Dedifferentiated amniotic fluid mesenchymal stem cell (primary cell): Measurements from ENCODE around the gene KATNAL1.

ENCODE experiments used
- DNase-seq: peaks from one replicate; pipeline ENCODE4 v3.0.0-alpha.2; 2016; ENCODE audit errors: extremely low spot score

Gene KATNAL1

DNA sequence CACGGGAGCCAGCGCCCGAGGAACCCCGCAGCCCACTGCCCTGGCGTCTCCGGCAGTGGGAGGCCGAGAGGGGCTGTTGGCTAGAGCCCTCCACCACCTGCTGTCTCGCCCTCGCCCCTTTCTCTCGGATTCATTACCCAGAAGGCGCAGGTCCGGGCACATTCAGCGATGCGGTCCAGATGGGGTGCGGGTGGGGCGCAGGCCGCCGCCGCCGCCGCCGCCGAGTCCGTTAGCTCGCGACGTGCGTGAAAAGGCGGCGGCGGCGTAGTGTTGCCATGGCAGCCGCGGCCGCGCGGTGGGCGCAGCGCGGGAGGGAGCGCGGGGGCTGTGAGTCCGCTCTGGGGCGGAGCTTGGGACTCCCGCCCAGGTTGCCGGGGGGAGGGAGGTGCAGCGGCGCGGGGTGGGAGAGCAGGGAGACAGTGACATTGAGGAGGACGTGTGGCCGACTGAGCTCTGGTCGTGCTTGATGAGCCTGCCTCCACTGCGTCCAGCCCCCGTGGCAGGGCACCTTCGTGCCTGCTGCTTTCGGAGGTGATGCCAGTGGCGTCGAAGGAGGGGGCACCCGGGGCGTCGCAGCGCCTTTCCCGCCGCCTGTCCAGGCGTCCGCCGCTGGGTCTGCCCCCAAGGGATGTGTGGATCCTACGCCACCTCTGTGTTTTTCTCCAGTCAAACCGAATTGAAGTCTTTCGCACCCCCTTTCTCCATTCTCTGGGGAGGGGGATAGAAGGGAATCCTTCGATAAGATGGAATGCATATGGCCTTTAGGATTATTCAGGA is at the start of gene KATNAL1:
TSS of gene KATNAL1 (minus strand) at position 358 of the 777 bp plus-strand sequence. CDS start 23,774 bp downstream, outside the sequence.
- peak; percentile 18 for DNase-seq

DNA sequence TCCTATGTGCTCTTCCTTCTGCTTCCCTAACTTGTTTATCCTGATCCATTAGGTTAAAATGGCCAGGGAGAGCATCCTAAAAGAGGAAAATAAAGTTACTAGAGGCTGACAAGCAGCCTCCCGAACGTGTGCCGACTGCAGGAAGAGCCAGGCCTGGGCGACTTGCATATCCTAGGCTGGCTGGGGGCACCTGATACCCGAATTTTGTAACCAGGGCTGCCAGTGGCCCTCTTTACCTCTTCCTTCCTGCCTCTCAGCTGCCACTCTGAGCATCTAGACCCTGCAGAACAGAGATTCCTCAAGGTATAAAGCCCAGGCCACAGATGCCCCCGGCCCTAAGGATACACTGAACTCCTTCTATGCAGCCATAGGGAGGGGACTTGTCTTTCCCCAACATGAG is 48.5 kb upstream of the KATNAL1 start:
- no peak for DNase-seq

DNA sequence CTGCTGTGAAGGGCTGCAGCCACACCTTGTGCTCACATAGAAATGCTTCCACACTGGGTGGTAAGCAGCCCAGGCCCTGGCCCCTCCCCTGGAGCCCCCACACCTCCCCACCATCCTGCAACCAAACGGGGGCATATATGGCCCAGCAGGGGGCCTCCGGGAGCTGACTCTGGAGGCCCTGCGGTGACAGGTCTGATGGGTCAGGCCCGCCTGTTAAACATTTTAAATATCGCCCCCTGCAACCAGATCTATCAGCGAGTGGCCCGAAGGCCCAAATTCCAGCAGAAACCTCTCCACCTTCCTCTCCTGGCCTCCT is 48.0 kb upstream of the KATNAL1 start:
- DNase-seq: no peak

DNA sequence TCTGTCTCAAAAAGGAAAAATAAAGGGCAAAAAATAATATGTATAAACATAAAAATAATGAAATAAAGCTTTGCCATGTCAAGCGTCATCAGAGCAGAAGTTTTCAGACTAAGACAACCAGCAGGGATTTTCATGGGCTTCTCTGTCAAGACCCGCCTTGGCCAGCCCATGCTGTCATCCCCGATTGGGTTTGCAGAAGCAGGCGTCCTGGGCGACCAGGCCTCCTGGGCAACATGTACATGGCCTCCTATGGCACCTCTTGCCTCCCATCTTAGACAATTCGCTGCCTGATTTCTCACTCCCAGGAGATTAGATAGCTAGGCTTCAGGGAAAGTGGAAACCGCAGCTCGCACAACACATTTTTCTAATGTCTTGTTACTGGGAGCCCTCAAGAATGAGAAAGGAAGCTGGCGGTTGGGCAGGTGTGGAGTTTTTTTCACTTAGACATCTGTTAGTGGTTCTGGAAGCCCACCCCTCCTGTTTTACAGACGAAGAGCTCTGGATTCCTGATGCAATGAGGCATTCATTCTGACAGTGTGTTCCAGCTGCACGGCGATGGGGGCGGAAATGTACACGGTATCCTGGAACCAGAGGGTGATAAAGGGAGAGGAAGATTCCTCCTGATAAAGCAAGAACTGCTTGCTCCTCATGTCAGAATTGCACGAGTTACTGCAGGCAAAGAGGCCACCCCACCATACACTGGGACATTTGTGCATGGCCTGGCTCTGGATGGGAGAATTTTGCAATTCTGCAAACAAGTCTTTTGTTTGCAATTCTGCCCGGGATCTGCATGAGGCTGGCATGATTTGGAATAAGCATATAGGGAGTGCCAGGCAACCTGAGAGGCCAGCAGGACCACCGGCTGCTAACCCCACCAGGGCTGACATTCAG is 47.4 kb upstream of the KATNAL1 start:
- DNase-seq: no peak

DNA sequence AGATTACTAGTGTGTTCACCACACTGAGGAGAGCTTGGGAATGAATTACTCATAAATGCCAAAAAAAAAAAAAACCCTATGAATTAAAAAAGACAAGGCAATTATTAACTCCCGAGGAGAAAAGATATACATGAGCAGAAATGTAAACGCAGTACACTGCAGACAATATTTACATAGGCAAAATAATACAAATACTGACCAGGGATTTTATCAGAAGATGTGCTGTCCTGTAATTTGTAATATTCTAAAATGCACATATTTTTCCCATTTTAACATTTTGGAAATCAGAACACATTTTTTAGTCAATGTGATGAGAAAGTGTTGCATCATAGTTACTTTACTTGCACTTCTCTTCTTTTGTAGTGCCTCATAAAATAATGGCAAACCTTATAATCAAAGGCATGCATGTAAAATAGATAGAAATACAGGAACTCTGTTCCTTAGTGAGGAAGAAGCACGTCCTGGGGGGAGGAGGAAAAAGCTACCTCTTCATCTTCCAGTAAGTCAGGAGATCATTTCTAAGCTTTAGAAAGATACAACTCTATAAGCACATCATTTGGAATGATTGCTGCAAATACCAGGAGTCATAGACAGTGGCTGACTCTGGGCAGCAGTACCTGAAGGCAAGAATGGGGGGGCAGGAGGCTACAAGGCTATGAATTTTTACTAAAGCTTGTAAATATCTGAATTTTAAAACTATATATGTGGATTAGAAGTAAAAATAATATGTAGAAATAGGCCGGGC is 46.3 kb upstream of the KATNAL1 start:
- no peak for DNase-seq

DNA sequence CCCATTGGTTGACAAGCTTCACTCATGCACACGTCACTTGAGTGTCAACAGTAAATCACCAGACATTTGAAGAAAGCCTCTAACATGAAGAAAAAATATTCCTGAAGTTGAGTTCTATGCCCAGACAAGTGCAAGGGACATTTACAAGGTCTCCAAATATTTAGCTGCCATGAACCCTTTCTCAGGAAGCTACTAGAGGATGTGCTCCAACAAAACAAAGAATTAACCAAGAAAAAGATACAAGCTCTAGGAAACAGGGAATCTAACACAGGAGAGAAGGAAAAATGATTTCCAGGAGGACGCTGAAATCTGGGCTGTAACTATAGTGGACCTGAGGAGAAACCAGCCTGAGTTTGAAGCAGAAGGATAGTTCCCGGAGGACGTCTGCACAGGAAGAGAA is 45.7 kb upstream of the KATNAL1 start:
- DNase-seq: no peak

DNA sequence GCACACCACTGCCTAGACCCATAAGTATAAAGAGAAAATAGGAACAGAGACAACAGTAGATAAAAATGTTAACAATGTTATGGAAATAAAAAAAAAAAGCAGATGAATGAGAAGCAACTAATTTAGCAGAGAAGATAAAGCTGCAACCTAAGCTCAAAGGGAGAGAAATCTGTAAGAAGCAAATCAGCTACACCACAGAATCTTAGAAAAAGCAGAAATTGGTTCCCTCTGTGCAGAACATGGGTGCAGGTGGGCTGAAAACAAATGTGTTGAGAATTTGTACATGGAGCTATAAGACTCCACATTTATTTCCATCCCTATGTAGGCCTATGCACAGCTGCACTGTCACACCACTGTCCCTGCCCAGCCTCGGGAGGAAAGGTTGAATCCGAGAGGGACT is 44.8 kb upstream of the KATNAL1 start:
- no peak for DNase-seq

DNA sequence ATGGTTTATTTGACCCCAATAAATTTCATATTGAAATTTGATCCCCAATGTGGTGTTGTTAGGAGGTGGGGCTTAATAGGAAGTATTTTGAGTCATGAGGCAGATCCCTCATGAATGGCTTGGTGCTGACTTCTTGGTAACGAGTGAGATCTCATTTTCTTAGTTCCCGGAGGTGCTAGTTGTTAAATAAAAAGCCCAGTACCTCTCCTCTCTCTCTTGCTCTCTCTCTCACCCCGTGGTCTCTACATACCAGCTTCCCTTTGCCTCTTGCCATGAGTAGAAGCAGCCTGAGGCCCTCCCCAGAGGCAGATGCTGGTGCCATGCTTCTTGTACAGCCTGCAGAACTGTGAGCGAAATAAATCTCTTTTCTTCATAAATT is 39.4 kb upstream of the KATNAL1 start:
- DNase-seq: no peak

DNA sequence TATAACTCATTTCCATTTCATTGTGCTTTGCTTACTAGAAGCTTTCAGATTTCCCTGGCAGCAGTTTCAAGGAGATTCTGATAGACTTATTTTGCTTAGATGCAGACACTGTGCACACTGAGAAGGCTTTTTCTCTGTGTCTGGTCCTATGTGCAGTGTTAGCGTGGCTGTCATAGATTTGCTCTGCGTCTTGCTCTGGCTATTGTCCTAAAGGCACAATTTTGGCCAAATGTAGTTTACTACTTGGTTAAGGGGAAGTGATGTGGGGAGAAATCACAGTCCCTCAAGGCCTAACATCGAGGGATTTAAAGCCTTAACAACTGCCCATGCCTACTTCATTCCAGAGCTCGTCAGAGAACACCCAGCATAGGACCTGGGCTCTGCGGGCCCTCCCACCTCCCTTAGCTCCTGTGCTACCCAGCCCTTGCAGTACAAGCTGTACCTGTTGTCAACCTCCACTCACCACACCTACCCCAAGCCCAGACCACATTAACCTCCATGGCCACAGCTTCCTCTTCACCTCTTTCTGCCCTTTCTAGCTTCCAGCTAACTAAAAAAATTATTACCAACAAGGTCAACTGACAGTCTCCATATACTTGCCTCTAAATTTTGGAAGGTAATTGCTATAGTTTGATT is 38.9 kb upstream of the KATNAL1 start:
- no peak for DNase-seq

DNA sequence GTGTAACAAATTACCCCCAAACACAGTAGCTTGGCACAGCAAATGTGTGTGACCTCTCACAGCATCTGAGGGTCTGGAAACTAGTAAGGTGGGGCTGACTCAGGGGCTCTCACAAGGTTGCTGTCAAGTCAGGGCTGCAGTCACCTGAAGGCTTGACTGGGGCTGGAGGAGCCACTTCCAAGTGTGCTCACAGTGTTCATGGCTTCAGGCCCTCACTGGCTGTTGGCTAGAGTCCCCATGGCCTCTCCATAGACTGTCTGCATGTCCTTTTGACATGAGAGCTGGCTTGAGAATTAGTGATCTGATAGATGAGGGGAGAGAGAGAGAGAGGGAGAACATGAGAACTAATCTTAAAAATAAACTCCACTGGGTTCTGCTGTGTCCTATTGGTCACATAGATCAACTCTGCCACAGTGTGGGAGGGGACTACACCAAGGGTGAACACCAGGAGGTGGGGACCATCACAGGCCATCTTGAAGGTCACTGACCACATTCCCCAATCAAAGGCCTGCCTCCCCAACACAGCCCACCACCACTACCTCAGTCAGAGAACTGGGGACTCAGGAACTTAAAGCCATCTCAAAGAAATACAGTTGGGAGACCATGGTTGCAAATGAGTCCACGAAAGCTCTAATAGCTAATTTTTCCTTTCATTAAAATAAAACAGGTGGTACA is 38.2 kb upstream of the KATNAL1 start:
- DNase-seq: no peak

DNA sequence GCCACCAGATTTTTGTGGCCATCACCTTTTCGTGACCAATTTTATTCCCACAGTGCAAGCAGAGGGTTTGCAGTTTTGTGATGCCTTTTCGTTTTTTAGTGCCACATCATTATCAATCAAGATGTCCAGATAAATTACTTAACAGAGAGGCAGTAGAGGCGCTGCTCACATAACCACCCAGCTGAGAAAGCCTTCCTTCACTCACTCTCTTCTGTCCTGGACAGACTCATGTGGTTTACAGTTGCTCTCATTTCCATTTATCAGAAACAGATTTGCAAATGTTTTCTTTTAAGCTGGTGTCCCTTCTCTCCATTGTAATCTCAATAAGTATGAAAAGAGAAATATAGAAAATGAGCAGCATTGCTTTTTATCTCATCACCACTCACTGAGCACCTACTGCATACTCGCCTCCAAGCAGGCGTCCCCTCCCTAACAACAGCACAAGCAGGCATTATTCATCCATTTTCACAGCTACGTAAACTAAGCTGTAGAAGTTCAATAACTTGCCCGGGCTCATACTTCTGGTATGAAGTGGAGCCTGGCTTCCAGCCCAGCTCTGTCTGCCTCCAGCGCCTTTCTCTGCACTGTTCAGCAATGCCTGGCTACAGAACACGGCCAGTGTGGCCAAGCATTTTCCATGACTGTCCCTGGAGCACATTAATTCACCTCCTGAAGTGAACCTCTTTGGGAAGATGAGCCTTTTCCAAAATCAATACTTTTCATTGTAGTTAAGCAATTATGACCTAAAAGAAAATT is 34.6 kb upstream of the KATNAL1 start:
- peak; percentile 96 for DNase-seq

DNA sequence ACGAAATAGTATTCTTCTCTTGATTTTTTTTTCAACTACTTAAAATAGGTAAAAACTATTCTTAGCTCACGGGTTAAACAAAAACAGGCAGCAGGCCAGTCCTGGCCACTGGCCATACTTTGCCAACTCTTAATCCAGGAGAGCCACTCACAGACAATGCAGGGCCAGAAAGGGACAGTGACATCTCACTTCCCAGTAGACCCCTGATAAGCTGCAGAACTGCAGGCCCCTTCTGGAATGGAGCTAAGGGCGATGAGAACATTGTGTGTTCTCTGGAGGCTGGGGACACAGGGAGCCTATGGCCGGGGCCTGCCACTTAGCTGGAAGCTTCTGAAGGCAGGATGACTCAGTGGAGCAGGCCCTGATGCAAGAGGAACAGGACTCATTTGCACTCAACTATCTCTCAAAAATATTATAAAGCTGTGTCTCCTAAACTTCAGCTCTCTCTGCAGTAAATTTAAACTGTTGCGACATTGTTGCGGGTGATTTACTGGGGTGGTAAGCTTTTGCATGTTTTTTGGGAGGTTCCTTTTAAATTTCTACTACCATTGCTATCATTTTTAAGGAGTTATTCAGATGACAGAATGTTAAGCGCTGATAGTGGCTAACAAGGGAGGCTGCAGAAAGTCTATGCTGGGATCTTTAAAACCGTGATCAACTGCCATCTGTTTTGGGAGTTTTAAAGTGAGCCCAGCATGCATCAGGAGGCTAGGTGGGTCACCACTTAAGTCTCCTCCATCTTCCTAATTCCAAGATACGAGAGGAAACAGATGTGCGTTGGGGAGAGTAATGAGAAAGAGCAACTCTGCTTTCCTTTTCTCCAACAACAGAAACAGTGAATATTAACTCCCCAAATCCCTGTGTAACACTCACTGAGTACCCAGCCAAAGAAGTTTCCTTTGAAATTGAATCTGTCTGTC is 33.2 kb upstream of the KATNAL1 start:
- peak; percentile 79 for DNase-seq

DNA sequence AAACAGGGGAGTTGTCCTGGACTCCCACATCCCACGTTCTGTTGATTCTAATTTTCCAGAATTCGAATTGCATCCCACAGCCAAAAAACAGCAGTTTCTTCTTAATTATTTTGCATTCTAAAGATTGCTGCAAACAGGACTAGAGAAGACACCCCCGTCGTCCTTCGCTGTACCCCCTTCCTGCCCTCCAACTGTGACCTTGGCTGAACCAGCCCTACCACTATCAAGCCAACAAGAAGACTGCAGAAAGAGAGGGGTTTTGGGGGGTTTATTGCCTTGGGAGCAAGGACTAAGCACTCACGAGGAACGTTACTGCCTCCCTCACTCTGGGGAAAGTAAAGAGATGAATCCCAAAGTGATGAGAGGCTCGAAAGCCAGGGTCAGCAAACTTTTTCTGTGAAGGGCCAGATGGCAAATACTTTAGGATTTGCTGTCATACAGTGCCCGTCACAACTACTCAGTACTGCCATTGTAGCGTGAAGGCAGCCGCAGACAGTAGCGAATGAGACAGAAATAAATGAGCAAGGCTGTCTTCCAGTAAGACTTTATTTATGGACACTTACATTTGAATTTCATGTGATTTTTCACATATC is 32.5 kb upstream of the KATNAL1 start:
- DNase-seq: no peak

DNA sequence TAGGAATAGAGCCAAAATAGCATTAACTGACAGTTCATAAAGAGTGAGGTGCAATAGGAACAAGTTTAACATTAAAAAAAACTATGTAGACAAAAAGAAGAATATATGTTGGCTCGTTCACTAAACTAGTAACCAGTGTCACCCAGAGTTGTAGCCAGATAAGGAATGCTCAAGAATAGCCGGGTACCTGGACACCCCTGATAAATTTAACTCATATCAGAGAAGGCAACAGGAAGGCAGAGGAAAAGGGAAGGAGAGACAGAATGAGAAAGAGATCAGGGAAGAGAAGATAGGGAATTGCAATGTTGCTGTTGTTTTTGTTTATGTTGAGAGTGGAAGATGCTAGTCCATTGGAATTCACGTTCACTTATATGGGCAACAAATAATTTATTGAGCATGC is 31.6 kb upstream of the KATNAL1 start:
- DNase-seq: no peak

DNA sequence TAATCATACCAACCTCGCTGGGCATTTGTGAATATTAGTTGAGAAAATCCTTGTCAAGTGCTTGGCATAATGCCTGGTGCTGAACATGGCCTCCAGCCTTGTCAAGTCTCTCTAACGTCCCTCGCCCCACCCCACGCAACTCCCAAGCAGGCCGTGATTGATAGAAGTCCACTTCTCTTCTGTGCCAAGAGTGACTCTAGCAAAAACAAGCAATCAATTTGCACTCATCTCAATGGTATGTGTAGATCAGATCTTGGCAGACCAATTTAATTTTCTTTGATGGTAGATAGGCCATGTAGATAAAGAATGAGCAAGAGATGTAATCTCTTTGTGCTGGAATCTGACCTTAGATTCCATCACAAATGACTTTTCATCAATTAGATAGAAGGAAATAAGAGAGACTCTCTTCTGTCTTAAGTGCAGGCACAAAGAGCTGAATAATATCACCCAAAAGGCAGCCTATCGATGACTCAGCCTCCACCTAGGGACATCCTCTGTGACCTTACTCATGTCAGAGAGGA is 31.0 kb upstream of the KATNAL1 start:
- DNase-seq: no peak

DNA sequence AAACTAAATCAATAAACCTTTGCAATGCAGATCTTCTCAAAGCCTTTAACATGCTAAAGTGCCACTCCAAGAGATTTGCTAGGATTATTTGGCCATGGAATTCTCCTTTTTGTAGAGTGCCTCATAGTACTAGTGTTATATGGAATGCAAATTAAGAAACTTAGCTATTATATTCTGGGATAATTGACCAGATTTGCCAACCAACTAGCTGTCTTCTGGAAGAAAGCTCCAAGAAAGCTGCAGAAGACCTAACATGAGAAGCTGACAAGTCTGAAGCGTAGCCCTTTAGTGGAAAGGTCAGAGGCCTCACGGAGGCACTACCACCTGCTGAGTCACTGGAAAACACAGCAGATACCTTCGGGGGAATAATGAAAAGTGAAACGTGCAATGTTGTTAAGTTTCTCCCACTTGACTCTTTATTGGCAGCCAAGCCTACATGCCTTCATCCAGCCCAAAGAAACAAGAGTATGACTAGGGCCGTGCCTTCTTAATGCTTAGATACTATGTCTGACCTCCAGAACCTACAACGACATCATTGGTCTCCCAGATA is 29.8 kb upstream of the KATNAL1 start:
- no peak for DNase-seq

DNA sequence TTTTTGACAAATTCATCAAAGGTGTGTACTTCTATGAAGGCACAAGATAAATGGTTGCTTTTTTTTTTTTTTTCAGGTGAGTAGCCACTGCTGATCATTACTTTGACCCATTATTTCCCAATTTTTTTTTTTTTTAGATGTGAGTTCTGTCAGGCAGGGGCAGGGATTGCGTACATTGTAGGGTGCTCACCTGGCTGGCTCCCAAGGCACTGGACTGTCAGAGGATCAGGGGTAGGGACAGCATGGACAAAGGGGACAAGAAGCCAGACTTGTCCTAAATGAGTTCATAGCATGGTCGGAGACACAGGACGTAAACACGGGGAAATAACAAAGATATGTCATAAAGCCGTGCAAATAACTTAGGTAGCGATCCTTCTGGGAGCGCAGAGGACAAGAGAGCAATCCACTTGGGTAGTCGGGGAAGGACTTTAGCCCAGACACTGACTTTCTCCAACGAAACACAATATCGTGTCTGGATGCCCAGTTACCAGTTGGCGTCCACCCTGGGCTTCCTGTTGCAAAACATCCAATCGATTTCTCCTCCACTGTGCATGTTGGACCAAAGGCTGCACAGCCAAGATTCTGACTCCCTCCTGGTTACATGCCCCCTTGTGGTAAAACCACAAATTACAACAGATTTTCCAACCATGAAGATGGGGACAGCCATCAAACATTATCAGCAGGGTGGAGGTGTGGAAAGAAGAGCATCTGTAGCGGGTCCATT is 27.5 kb upstream of the KATNAL1 start:
- no peak for DNase-seq

DNA sequence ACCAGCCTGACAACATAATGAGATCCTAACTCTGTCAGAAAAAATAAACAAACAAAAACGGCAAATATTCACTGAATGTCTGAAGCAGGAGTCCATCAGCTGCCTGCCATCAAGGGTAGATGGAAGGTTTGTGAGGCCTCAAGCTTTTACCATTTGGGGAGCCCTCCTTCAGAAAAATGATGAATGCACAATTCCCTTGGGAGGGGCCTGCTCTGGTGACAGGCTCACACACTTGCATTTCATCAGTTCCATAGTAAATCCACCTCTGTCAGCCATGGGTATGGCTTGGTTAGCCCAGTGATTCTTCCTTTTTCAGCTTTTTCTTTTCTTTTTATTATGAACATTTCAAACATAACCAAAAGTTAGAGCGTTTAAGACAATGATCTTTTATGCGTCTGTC is 26.3 kb upstream of the KATNAL1 start:
- no peak for DNase-seq
